NCI-H82 (cell line): ENCODE results near the gene SPNS3.

Experiments
- DNase-seq: peaks from one replicate; lab custom pipeline; 2025; lab: John Stamatoyannopoulos, UW

Gene SPNS3

DNA sequence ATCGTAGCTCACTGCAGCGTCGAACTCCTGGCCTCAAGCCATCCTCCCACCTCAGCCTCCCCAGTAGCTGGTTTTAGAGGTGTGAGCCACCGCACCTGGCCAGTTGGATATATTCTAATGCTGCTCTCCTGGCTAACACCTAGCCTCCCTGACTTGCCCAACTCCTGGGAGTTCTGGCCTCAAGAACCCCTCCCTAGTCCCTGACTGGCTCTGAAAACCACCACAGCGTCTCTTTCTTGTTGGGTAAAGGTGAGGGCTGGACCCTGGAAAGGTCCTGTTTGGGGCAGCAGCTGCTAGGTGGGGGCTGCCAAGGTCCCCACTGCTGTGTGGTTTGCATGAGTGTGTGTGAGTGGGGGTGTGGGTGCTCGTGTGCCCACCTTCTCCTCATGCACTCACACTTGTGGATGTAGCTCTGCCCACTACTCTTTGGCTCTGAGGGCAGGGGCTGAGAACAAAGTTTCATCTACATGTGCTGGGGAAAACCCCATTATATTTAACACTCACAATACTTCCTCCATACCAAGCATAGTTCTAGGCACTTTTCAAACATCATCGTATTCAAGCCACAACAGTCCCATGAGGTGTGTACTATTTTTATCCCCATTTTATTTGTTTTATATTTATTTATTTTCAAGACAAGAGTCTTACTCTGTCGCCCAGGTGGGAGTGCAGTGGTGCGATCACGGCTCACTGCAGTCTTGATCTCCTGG is 7.1 kb upstream of the SPNS3 start:
- DNase-seq: no peak

DNA sequence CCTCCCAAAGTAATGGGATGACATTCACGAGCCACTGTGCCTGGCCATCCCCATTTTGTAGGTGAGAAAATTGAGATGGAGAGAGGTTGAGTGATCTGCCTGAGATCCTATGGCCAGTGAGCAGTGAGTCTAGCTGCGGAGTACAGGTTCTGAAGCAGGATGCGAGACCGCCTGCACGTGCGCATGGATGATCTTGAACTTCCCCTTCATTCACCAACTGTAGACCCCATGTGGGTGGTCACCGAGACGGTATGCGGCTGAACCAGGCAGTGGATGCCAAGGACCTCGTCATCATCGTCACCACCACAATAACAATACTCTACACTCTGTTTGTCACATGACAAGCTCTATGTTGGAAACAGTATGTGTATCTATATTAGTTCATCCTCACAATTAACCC is 6.2 kb upstream of the SPNS3 start:
- DNase-seq: no peak

DNA sequence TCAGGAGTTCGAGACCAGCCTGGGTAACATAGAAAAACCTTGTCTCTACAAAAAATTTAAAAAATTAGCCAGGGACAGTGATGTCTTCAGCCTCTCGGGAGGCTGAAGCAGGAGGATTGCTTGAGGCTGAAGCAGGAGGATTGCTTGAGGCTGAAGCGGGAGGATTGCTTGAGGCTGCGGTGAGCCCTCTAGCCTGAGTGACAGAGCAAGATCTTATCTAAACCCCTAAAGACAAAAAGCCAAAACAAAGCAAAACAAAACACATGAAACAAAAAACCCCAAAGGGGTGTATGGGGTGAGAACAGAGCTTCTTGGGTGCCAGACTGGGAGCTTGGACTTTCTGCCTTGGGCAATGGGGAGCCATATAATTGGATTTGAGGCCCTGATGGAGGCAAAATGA is 2.6 kb downstream of the SPNS3 start:
- DNase-seq: no peak

DNA sequence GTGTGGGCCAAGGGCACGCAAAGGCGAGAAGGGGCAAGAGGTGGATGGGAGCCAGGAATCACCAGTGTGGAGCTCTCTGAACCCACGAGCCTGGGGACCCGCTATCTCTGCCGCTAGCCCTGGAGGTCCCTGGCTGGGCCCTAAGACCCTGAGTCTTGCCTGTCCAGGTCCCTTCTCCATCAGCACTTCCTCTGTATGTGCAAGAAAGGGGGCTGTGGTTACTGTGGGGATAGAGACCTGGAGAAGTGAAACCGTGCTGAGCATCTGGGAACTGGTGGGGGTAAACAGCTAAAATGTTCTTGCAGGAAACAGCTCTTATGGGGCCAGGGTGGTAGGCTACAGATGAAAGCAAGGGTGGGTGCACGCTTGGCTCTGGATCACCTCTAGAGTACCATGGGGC is 3.1 kb downstream of the SPNS3 start:
- DNase-seq: no peak

DNA sequence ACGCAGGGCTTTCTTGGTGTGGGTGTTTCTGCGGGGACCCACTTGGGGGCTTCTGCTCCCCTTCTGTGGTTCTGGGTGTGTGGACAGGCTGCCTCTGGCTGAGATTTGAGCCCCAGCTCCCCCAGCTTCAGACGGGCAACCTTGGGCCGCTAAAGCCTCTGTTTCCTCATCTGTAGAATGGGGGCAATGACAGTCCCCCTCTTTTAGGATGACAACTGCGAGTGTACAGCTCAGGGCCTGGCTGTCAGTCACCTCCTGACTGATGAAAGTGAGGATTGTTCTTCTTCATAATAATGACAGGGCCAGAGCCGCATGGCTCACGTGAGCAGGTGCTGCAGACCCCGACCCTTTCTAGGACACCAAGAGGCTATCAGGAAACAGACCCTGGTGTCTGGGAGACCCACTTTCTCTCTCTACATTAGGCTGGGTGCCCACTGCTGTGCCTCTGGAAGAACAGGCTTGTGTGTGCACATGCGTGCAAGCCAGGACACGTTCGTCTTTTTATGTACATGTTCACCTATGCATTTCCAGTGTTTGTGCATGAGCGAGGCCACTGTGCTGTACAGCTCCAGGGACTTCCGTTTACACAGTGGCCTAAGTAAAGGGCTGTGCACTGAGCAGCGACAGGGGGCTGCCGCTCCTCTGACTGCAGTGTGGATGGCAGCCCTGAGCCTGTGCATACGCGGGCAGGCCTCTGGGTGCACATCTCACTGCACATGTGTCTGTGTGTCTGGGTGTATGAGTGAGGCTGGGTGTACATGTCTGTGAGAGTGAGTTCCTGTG is 4.6 kb downstream of the SPNS3 start:
- no peak for DNase-seq

DNA sequence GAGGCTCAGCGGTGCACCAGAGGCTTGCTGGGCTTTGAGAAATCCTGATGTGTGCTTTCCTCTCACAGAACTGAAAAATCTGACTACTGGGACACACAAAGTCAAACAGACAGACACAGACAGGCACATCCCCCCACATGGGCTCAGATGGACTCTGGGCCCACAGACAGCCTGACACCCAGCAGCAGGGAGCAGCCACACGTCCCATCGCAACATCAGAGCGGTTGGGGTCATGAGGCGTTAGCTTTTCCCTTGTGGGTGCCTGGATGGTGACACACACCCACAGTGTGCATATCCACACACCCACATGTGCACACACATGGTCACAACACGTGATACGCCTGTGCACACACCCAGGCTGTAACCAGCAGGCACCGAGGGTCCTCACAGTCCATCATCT is 6.3 kb downstream of the SPNS3 start:
- DNase-seq: no peak

DNA sequence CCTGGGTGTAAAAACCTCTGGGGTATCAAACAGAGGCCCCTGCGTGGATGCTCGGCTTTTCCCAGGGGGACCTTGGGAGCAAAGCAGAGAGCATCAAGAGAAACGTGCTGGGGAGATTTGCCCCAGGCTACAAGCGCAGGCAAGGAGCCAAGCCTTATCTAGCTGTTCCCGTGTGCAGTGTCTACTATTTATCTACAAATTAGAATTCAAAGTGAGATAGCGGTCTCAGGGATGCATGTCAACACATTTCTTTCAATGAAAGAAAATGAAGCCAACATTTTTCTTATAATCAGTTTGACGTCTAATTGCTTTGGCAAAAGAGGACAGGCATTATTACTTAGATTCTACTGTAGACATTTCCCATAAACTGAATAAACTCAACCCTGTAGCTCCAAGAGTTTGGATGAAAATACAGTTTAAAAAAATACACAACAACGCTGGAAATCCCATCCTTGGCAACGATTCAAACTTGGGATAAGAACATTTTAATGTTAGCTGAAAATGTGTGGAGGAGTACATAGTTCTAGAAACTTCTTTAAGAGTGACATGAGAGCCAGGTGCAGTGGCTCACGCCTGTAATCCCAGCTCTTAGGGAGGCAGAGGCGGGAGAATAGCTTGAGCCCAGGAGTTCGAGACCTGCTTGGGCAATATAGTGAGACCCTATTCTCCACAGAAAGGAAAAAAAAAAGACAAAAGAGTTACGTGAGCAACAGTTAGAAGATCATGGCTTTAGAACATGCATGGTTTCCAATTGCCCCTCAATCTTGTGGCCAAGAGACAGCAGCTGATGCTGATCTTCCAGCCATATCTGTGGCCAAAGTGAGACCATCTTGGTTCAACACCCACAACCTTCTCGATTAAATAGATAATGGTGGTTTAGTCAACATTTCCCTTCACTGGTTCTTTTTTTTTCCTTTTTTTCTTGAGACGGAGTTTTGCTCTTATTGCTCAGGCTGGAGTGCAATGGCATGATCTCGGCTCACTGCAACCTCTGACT is 7.2 kb downstream of the SPNS3 start:
- DNase-seq: no peak

DNA sequence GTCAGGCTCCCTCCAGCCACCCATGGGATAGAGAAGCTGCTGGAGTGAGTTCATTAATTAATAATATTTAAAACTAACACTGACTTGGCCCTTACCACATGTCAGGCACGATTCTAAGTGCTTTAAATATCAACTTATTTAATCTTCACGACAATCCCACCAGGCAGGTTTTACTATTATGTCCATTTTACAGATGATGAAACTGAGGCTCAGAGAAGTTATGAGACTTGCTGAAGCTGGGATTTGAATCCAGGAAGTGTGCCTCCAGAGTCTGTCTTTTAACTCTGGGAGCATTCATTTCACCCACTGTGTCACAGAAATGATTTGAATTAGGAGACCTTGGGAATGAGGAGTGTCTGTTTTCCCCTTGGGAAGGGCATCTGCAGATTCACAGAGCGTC is 8.8 kb downstream of the SPNS3 start:
- DNase-seq: no peak

DNA sequence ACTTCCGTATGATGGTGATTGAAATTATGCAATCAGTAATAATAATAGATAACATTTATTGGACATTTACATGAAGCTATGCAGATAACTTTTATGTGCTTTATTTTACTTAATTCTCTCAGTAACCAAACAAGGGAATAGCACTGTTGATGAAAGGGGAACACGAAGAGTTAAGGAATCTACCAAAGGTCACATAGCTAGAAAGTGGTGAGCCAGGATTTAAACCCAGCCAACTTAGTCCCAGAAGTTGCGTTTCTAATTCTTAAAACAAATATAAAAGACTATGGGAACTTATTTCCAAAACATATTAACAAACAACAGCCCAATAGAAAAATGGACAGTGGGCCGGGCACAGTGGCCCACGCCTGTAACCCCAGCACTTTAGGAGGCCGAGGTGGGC is 9.7 kb downstream of the SPNS3 start:
- DNase-seq: no peak

DNA sequence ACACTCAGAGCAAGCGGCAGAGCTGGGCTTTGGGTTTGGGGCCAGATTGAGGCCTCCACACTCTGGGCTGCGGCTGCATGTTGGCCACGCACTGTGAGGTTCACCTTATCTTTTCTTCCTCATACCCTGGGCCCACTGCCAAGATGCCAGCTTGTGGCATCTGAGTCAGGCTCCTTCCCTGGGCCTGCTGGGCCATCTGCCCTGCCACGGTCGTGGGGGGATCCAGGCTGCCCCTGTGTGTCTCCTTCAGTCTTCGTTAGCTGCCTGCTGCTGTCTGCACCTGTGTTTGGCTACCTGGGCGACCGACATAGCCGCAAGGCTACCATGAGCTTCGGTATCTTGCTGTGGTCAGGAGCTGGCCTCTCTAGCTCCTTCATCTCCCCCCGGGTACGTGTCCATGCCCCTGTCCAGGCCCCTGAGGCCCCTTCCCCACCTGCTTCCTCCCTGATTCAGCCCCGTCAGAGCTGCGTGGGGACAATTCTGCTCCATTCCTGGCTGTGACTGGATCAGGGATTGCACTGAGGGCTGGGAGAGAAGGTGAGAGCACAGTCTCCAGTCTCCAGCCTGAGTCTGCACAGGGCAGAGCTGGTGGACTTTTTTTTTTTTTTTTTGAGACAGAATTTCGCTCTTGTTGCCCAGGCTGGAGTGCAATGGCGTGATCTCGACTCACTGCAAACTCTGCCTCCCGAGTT is 11.2 kb downstream of the SPNS3 start:
- no peak for DNase-seq

DNA sequence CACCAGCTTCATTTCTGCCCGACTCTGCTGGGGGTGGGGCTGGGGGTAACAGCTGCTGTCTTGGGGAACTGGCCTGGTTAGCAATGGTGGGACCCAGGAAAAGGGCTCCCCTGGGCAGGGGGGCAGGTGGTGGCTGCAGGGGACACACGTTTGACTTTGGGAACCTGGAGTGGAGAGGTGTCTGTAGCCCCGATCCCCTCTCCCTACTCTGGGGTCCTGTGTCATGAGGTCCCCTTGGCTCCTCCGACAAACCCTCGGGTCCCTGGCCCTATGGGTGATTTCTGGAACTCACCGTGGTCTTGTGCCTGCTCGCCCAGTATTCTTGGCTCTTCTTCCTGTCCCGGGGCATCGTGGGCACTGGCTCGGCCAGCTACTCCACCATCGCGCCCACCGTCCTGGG is 12.0 kb downstream of the SPNS3 start:
- DNase-seq: no peak

DNA sequence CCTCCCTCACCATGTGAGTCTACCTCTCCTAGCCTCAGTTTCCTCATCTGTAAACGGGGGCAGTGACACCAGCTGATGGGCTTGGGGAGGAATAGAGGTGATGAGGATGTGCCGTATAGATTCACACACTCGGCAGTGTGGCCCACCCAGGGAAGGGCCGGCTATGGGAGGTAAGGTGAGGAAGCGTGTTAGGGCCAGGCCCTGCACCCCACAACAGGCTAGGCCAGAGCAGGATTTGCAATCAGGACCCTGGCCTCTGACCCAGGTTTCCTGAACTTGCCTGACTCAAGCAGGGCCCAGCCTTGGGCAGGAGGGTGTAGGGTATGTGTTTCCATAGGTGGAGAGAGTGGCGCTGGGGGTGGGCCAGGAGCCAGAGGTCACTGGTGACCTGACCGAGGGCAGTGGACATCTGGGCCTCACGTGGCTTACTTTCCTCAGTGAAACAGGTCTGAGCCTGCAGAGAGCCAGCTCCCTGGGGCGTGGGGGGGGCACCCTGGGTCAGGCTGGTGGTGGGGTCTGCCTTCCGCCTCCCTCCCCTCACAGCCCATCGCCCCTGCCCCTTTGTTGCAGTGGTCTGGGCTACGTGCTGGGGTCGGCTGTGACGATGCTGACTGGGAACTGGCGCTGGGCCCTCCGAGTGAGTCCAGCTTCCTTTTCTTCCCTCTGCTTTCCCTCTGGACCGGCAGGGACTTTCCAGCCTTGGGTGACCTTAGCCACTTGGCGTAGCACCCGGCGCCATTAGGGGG is 12.8 kb downstream of the SPNS3 start:
- no peak for DNase-seq

DNA sequence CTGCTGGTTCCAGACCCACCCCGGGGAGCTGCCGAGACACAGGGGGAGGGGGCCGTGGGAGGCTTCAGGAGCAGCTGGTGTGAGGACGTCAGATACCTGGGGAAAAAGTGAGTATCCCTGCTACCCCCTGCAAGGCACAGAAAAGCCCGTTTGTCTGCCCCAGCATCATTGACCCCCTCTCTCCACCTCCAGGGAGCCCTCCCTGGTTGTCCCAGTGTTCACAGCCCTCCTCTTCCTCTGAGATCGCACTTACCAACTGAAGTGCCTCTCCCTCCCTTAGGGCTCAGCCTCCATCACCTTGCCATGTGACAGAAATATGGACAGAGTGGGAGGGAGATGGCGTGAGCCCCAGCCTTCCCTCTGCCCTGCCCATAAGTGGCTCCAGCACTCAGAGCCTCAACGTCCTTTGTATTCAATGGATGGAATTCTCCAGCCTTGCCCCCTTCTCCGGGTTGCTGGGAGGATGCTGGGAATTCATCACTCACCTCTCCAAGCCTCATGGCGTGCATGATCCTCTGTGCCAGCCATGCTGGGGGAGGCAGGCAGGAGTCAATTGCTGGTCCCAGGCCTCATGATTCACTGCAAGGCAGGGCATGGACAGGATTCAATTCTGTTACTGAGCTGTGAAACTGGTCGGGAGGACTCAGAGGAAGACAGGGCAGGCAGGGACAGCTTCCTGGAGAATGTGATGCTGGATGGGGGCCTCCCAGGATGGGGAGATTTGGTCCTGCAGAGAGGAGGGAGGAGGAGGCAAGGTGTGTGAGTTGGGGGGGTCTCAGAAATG is 14.6 kb downstream of the SPNS3 start:
- DNase-seq: no peak

DNA sequence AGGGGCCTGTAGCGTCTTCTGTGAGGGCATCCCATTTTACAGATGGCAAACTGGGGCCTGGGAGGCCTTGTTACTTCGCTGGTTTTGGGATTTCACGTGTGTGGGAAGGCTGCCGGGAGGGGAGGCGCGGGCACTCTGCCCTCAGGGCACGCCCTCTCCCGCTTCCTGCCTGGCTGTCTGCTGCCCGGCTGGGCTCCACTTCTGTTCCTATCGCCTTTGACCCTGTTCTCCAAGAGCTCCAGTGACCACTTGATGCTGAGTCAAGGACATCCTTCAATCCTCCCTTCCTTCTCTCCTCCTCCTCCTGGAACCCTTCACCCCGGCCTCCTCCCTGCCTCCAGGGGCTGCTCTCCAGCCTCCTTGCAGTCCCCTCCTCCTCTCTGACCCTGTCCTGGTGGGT is 16.0 kb downstream of the SPNS3 start:
- DNase-seq: no peak

DNA sequence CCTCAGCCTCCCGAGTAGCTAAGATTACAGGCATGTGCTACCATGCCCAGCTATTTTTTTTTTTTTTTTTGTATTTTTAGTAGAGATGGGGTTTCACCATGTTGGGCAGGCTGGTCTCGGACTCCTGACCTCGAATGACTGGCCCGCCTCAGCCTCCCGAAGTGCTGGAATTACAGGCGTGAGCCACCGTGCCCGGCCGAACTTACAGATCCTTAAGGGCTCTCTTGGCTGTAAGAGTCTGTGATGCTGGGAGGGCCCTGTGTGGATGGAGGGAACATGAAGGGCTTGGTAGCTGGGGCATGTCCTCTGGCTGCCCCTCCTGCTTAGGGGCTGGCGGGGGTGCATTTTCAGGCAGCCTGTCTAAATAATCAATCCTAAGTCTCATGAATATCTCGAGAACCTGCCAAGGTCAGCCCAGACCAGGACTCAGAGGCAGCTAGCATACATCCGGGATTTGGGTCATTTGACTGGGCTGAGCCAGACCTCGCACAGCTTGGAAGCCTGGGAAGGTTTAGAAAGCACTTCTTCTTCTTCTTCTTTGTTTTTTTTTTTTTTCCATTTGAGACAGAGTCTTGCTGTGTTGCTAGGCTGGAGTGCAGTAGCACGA is 17.1 kb downstream of the SPNS3 start:
- DNase-seq: no peak

DNA sequence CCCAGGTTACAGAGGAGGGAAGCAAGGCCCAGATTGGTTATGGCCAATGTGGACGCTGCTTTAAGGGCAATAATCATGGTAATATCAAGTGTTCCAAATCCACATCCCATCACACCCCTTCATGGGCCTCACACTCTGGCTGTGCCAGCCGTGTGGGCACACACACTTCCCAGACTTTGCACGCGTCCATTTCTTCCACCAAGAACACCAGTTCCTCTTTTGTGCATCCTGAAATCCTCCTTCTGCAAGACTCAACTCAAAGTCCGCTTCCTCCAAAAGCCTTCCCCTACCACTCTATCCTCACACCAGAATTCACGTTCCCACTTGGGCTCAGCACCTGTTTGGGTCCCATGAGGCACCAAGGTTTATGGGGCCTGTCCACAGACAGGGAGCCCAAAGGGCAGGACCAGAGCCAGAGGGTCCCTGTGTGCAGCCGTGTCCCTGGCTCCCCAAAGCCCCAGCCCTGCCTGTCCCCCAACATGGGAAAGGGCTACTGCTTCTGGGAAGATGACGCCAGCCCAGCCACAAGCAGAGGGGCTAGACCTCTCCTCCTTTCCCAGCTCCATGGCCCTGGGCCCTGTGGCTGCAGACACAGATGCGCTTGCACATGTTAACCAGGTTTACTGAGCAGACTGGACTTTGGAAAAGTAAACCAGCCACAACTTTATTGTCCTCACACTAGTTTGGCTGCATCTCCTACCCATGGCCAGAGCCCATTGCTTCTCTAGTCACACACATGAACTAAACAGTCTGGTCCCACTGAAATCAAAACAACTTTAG is 20.3 kb downstream of the SPNS3 start:
- no peak for DNase-seq

DNA sequence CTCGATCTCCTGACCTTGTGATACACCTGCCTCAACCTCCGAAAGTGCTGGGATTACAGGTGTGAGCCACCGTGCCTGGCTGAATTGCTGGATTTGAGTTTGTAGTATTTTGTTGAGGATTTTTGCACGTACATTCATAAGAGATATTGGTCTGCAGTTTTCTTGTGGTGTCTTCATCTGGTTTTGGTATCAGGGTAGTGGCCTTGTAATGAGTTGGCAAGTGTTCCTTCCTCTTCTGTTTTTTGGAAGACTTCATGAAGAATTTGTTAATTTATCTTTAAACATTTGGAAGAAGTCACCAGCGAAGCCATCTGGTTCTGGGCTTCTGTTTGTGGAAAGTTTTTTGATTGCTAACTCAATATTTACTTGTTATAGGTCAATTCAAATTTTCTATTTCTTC is 26.9 kb downstream of the SPNS3 start:
- DNase-seq: no peak

DNA sequence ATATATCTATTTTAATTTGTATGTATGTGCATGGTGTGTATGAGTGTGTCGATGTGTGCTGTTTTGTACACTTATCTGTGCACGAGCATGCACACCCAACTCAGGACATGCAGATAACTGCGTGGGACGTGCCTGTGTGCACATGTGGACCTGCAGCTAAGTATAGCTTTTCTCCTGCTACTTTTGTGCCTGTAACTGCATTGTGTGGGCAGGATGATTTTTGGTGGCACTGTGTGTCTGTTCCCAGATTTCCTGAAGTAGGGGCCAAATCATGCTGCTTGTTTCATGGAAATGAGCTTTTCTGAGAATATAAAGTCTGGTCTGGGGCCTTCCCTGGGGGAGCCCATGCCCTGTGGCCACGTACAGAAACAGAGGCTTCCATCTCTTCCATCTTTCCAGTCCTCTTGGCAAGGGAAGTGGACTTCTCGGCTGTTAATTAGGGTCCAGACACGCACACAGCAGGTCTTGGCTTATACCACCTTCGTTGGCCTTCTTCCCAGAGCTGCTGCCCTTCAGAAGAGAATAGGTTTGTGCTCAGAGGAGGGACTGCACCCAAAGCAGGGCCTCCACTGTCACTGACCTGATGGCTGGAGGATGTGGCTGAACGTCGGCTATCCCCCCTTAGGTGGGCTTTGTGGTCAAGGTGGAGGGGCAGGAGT is 30.2 kb downstream of the SPNS3 start:
- DNase-seq: no peak

DNA sequence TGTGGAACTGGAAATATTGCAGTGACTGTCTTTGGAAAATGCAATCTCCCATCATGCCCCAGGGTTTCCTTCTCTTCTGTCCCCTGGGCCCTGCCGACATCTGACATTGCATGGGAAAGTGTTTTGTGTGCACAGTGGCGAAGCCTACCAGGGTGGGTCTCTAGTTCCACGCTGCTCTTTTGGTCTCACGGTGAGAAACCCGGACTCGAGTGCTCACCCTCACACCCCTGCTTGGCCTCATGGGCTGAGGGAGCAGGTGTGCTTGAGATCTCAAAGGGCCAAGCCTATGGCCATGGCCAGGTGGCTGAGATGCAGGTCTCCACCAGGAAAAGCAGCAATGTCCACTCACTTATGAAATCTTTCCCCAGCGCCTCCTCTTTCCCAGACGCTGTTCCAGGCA is 32.0 kb downstream of the SPNS3 start:
- DNase-seq: no peak
